Gastroesophageal sphincter (tissue), 3 donors: ENCODE data around the gene TUT4.

ENCODE experiments used
- CTCF ChIP-seq, 4 experiments: fragments of 200-600 bp in 2 of 4; fragments of 450-650 bp in 2 of 4; sonication (generic) in 1 of 4; IDR thresholded peaks; one replicate each; pipeline ENCODE4 v1.5.1; 2017 to 2019; ENCODE audit warnings: antibody characterized with exemption in 4 of 4, mild to moderate bottlenecking in 2 of 4, moderate library complexity in 2 of 4
- EP300 ChIP-seq: sonication (generic); formaldehyde crosslinking; IDR thresholded peaks from one replicate; pipeline ENCODE4 v1.6.1; 2017; ENCODE audit warnings: antibody characterized with exemption, mild to moderate bottlenecking
- POLR2AphosphoS5 ChIP-seq: sonication (generic); formaldehyde crosslinking; IDR thresholded peaks from one replicate; pipeline ENCODE4 v1.6.1; 2017; ENCODE audit warnings: antibody characterized with exemption

DNA sequence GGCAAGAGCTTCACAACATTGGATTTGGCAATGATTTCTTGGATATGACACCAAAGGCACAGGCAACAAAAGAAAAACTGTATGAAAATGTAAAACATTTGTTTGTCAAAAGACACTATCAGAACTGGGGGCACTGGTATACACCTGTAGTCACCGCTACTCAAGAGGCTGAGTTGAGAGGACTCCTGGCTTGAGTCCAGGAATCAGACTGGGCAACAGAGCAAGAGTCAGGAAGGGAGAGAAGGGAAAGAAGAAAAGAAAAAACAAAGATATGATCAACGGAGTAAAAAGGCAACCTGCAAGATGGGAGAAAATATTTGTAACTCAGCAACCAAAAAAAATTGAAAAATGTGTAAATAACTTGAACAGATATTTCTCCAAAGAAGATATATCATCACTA lies 6.0 kb upstream of the TUT4 start:
- TF ChIP-seq CTCF (IDR thresholded peaks at IDR 0.05) (no peak), POLR2AphosphoS5 (no peak), EP300 (no peak)
